EH (cell line): Measurements from ENCODE around the gene THSD4.

ENCODE experiments used
- DNase-seq: peaks from one replicate; pipeline ENCODE4 v3.0.0-alpha.2; 2015; ENCODE audit warnings: low read depth

Gene THSD4

DNA sequence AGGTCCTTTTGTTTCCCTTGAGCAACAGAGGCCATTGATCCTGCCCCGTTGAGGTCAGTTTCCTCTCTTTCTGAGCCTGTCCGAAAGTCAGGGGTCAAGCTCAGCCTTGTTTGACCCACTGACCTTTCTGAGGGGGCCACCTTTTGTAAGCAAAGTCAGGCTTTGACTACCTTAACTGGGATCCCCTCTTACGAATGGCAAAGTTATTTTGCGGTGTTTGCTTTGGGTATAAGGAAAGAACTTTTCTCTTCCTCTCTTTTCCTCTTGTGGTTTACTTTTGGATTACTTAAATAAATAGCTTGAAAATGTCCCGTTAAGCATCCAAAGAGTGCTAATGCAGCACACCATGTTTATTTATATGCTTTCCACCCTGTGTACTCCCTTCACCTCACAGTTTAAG is 340.6 kb downstream of the THSD4 start:
- DNase-seq: no peak

- no peak for DNase-seq
These were observed 341.1 kb downstream of the THSD4 start for GRCh38 chr15:71456362-71456761.

GRCh38 chr15:71456811-71457210 is 341.5 kb downstream of the THSD4 start:
- DNase-seq: no peak

GRCh38 chr15:71458089-71458660 is 342.9 kb downstream of the THSD4 start:
- no peak for DNase-seq

DNA sequence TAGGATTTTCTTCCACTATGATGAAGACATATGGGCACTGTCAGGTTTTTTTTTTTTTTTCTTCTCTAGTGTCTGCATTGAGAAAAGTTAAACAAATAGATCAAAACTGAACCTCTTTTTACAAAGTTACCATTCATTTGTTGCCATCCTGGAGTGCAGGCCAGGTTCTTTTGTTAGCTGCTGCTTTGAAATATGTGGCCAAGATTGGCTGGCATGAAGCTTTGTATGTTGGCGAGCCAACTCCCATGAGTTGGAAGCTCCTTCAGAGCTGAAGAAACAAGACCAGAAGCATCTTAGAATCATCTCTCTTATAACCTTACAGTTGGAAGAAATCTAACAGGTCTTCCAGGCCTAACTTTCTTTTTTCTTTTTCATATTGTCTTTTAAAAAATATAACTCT is 346.5 kb downstream of the THSD4 start:
- DNase-seq: no peak

- DNase-seq: no peak
These were observed 347.4 kb downstream of the THSD4 start for GRCh38 chr15:71462638-71463037.

GRCh38 chr15:71463156-71463665 is 347.9 kb downstream of the THSD4 start:
- DNase-seq: no peak

DNA sequence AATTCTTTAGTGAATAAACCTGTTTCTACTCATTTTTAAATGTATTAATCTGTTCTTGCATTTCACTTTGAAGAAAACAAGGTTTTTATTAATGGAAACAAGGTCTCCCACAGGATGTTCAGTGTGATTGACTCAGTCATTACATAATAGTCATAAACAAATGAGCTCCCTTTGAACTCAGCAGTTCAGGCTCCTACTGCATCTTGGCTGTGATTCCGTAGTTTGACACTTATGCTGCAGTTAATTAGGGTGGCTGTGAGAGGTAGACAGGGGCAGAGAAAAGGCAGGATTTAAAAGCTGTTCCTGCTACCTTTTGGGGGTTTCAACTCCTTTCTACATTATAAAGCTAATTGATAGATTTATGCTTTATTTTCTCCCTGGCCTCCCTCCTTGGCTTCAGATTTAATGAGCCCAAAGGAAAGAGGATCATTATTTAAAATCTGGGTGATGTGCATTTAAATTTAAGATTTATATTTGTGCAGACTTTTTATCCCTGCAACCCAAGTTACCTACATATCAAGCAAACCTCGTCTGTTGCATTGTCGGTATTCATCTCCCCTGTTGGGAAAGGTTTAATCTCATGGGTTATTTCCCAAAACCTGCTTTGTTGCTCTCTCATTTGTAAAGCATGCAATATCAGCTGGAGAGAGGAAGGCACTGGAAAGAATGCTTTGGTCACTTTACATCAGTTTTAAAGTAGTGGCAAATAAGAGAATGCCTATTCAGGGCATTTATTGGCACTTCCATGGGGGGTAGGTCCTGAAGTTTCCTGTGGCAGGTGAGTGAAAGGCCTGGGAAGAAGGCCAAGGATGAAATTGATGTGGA is 350.1 kb downstream of the THSD4 start:
- peak; percentile 8 for DNase-seq

- DNase-seq: no peak
These were observed 353.4 kb downstream of the THSD4 start for GRCh38 chr15:71468715-71469114.

- peak; percentile 51 for DNase-seq
These were observed 354.1 kb downstream of the THSD4 start for GRCh38 chr15:71469413-71469812.

DNA sequence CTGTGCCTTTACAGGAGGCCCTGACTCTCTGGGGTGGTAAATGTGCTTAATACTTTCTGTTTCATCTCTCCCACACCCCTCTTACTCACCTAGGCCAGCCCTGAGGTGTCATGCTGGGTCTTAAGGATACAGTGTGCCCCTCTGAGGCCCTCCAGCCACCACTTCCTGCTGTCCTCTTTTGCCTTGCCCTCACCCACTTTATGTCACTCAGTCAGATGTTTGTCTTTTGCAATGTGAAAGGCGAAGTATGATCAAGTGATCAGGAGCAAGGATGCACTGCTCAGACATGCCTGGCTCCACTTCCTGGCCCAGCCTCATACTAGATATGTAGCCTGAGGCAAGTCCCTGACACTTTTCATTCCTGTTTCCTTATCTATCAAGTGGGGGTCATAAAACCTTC is 356.1 kb downstream of the THSD4 start:
- DNase-seq: peak; percentile 35

- no peak for DNase-seq
These were observed 357.3 kb downstream of the THSD4 start for GRCh38 chr15:71472566-71472965.

- DNase-seq: no peak
These were observed 358.5 kb downstream of the THSD4 start for GRCh38 chr15:71473751-71474150.

DNA sequence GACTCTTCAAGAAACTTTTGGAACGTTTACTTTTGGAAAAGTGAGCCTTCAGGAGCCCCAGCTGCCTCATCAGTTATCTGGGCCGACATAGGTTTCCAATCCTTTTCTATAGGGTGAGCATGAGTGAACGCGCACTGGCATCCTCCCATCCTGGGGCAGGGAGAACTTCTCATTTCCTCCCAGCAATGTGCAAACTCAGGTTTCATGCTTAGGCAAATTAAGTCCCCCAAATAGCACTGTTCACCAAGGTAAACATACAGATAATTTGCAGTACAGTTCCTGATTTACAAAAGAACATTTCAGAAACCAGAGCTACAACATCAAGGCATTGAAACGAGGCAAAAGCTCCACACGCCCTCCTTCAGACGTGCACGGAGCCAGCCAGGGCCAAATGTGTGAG is 361.6 kb downstream of the THSD4 start:
- no peak for DNase-seq

DNA sequence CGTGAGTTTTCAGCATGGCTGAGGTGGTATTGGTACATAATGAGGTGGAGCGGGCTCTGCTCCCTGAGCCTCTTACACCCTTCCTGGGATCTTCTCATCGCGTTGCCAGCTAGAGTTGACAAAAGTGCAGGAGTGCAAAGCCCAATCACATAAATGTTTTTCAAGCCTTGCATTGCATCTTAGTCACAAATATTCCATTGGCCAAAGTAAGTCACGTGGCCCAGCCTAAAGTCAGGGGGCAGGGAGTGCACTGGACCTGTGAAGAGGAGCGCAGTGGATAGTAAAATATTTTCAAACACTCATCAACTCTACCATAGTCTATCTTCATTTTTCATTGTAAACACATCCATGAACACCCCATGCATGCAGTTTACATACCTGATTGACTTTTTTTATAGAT is 365.3 kb downstream of the THSD4 start:
- no peak for DNase-seq

GRCh38 chr15:71484080-71484479 is 368.8 kb downstream of the THSD4 start:
- DNase-seq: peak; percentile 9

- peak; percentile 15 for DNase-seq
These were observed 369.9 kb downstream of the THSD4 start for GRCh38 chr15:71485094-71485693.

- DNase-seq: no peak
These were observed 374.3 kb downstream of the THSD4 start for GRCh38 chr15:71489570-71489969.

GRCh38 chr15:71493526-71493925 is 378.3 kb downstream of the THSD4 start:
- DNase-seq: no peak

DNA sequence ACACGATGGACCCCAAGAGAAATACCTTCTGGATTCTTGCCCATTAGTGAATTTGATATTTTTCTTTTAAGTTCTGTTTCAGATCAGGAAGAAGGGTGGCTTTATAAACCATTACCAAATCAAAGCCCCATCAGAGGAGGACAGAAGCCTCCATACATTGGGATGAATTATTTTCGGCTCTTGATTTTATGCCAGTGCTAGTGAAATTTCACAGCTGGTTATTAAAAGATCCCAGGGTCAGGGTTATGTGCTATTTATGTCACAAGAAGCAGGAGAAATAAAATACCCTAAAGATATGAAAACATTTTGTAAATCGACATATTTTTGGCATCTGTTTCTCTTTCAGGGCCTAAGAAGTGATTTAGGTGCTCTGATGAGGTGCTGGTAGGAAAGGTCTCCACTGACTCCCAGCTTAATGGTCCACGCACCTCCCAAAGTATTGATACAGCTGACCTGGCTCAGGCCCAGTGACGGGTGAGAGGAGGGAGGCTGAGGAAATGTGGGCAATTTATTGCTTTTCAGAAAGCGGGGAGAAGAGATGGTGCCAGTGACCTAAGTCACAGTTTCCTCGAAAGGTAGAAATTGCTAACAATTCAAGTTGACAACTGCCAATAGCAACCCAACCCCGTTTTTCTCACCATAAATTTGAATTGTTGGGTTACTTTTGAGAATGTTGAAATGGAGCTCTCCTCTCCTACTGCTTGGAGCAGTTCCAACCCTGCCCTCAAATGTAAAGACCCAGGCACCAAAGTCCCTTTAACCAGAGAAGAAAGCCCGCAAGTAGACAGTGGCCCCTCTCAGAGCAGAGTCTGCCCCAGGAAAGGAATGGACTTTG is 379.5 kb downstream of the THSD4 start:
- DNase-seq: no peak

DNA sequence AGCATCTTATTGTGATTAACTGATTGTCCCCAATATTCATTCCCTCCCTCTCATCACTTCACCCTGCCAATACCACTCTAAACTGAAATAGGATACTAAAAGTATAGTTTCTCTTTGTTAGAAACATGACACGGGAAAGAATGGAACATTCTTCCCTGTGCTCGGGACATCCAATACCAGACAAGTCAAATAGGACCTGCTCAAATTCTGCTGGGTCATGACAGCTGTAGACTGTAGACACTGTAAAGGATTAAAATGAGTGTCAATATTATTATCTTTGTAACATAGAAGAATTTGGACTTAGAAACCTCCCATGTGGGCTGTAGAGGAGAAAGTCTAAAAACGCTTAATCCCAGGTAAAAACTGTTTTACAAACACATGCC is 380.1 kb downstream of the THSD4 start:
- DNase-seq: no peak

DNA sequence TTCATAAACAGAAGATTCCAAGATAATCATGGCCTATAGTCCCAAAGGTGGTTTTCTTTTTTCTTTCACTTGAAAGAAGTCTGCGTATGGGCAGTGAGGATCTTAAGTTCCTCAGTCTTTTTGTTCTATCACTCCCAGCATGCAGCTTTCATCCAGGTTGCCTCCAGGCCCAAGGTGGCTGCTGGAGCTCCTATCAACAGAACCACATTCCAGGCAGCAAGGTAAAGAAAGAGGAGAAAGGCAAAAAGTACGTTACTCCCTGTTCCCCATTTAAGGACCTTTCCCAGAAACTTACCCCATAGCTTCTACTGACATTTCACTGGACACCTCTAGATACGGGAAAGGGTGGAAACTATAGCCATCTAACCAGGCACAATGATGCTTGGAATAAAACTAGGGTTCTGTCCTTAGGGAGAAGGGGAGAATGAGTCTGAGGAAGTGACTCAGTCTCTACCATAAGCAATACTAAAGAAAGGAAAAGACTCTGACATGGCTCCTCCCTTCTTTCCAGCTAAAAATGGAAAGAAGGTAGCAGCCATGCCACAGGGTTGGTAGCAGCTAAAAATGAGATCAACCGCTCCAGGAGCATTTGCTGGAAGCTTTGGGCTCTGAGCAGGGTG is 381.2 kb downstream of the THSD4 start:
- DNase-seq: peak; percentile 53
